Panc1 (cell line): Measurements from ENCODE around the gene NCOA4. TPM values are rescaled to one million over a fixed set of nuclear protein-coding genes. Genes with fewer than 3 reads are reported as not detected.

Source experiments
- ATAC-seq: fragments of 200-7000 bp; cut with Tn5 transposase; 2 replicates; pipeline ENCODE4 v1.9.1; 2020; ENCODE audit warnings: mild to moderate bottlenecking, moderate library complexity
- BruUV-seq: library from RNA; stranded (reverse); fragments of 400-500 nt; replicated peaks from 2 replicates; lab custom pipeline; 2021; lab: Mats Ljungman, UMichigan
- CTCF ChIA-PET: fragments of 300-600 bp; sonication (Branson Sonifier 250); formaldehyde crosslinking; loops from one replicate; lab custom pipeline; 2022; ENCODE audit warnings: antibody characterized with exemption; lab: Charles Lee
- POLR2A ChIA-PET: fragments of 300-600 bp; sonication (Branson Sonifier 250); formaldehyde crosslinking; loops from one replicate; lab custom pipeline; 2022; ENCODE audit warnings: antibody characterized with exemption; lab: Charles Lee
- DNase-seq: peaks from one replicate; pipeline ENCODE4 v3.0.0-alpha.2; 2010; ENCODE audit warnings: low read depth, low spot score
- H3K27ac ChIP-seq: 2 replicates; pipeline ENCODE4 v1.5.1; 2011; ENCODE audit warnings: mild to moderate bottlenecking, low read length, inconsistent platforms
- H3K27me3 ChIP-seq: fragments of 200-500 bp; sonication (Bioruptor generic); 2 replicates; pipeline ENCODE4 v1.6.0; 2014; ENCODE audit warnings: low read length, inconsistent platforms; ENCODE audit not compliant: control insufficient read depth, insufficient read depth
- H3K36me3 ChIP-seq: fragments of 200-500 bp; sonication (Bioruptor generic); 2 replicates; pipeline ENCODE4 v1.5.1; 2014; ENCODE audit warnings: inconsistent platforms, mild to moderate bottlenecking, low read length, moderate library complexity; ENCODE audit not compliant: control insufficient read depth, insufficient read depth
- H3K4me1 ChIP-seq: 2 replicates; pipeline ENCODE4 v1.5.1; 2011; ENCODE audit warnings: inconsistent platforms, mild to moderate bottlenecking, low read length, moderate library complexity; ENCODE audit not compliant: control insufficient read depth, insufficient read depth
- H3K4me3 ChIP-seq, 2 experiments: 2 replicates each; pipeline ENCODE4 v1.5.1; 2011 to 2012; ENCODE audit warnings: low read depth in 2 of 2, low read length in 2 of 2, mild to moderate bottlenecking in 2 of 2, inconsistent platforms in 1 of 2, moderate library complexity in 1 of 2
- H3K9me3 ChIP-seq: fragments of 200-500 bp; sonication (Bioruptor generic); 2 replicates; pipeline ENCODE4 v1.5.1; 2014; ENCODE audit warnings: low read depth, mild to moderate bottlenecking, inconsistent platforms, low read length, moderate library complexity; ENCODE audit not compliant: control insufficient read depth, insufficient read depth
- CTCF ChIP-seq: fragments of 450-650 bp; IDR thresholded peaks from 2 replicates; pipeline ENCODE4 v1.5.1; 2017; ENCODE audit warnings: mild to moderate bottlenecking
- POLR2AphosphoS5 ChIP-seq: IDR thresholded peaks from 2 replicates; pipeline ENCODE4 v1.6.1; 2012; ENCODE audit warnings: mild to moderate bottlenecking, low read depth, low read length, moderate library complexity
- REST ChIP-seq, 2 experiments: IDR thresholded peaks; 2 replicates each; pipeline ENCODE4 v1.6.1; 2011 to 2012; ENCODE audit warnings: low read depth in 2 of 2, control low read depth in 1 of 2, low read length in 1 of 2, mild to moderate bottlenecking in 1 of 2, moderate library complexity in 1 of 2; ENCODE audit not compliant: insufficient read depth in 1 of 2
- SIN3A ChIP-seq: IDR thresholded peaks from 2 replicates; pipeline ENCODE4 v1.6.1; 2012; ENCODE audit warnings: low read depth, mild to moderate bottlenecking, low read length, moderate library complexity, borderline replicate concordance; ENCODE audit not compliant: insufficient read depth
- TCF7L2 ChIP-seq: IDR thresholded peaks from 2 replicates; pipeline ENCODE4 v1.6.1; 2011; ENCODE audit warnings: mild to moderate bottlenecking, low read depth, low read length, inconsistent platforms
- in situ Hi-C: cut with HindIII; loops from 2 replicates; pipeline ENCODE4 v1.10.0; 2016; ENCODE audit warnings: low sequenced_read_pairs, low pct_unique_long_range_greater_than_20kb
- intact Hi-C: fragments of 100-400 bp; cut with micrococcal nuclease; formaldehyde crosslinking; loops from one replicate; pipeline ENCODE4 v1.10.0; 2022; ENCODE audit not compliant: unreplicated experiment
- total RNA-seq: library from RNA; stranded (reverse); gene quantifications from one replicate; pipeline ENCODE4 v1.2.1, GENCODE V29; 2021; ENCODE audit not compliant: unreplicated experiment

The NCOA4 gene
- total RNA-seq, 1 experiment from 2014 or later: 119 TPM

- intact Hi-C loops (no loop called here), in situ Hi-C loops (no loop called here)
- CTCF ChIA-PET: interaction anchor here (0.6 kb wide), 1 partner anchor 1242 kb away, joined by 4 read pairs; no protein-coding TSS in a partner anchor
- Histone ChIP-seq H3K27ac (peak overlapping the region; percentile 86), H3K9me3 (no peaks in the 10 kb centered on the region), H3K27me3 (no peaks in the 10 kb centered on the region), H3K4me1 (peaks cover 50% of the 10 kb centered on the region), H3K4me3 (peak overlapping the region; percentile 67 to 72), H3K36me3 (no peaks in the 10 kb centered on the region)
- TF ChIP-seq TCF7L2 (no peak), REST (IDR thresholded peaks at IDR 0.05; ENCODE audit: insufficient read depth in 1 of 2, low read depth in 2 of 2, low read length in 1 of 2) (no peak), POLR2AphosphoS5 (no peak), SIN3A (no peak), CTCF (peak; percentile 75; the same call in 1 of the 2 replicates)
- POLR2A ChIA-PET: interaction anchor here (0.5 to 1.2 kb wide), 3 partner anchors 14 to 55 kb away, joined by 3 to 8 read pairs (median 3); no protein-coding TSS in a partner anchor
- ATAC-seq (peak; percentile 22; the same call in 1 of the 2 replicates), DNase-seq (peak; percentile 51)
- TSS peak; percentile 76 for BruUV-seq
These were observed 1.6 kb downstream of the NCOA4 start for GRCh38 chr10:46028584-46029460.

- ChIA-PET CTCF (no interaction called here), POLR2A (no interaction called here)
- no peak for ATAC-seq
- Histone ChIP-seq H3K4me3 (no peak overlapping the region), H3K4me1 (peaks cover 64% of the 10 kb centered on the region), H3K9me3 (no peaks in the 10 kb centered on the region), H3K36me3 (no peaks in the 10 kb centered on the region), H3K27ac (no peak overlapping the region), H3K27me3 (no peaks in the 10 kb centered on the region)
- BruUV-seq: no TSS peak
- TF ChIP-seq SIN3A (no peak), TCF7L2 (no peak), CTCF (no peak), REST (IDR thresholded peaks at IDR 0.05; ENCODE audit: insufficient read depth in 1 of 2, low read depth in 2 of 2, low read length in 1 of 2) (no peak), POLR2AphosphoS5 (no peak)
- DNase-seq: no peak
- in situ Hi-C loops (no loop called here), intact Hi-C loops (no loop called here)
These were observed 4.3 kb downstream of the NCOA4 start for GRCh38 chr10:46026106-46026505.
